OCI-LY3 (cell line): ENCODE results near the gene CLEC17A.

ENCODE experiments used
- H2AFZ ChIP-seq: fragments of 200-600, 300-600 bp; shearing (Covaris generic); 2 replicates; pipeline ENCODE4 v1.6.0; 2014; ENCODE audit warnings: antibody characterized with exemption, low read depth, low read length
- H3K27ac ChIP-seq: fragments of 200-600, 300-600 bp; sonication (generic); 2 replicates; pipeline ENCODE4 v1.5.1; 2014; ENCODE audit warnings: mild to moderate bottlenecking, low read length, moderate library complexity, mixed read lengths
- H3K27me3 ChIP-seq: fragments of 200-600, 300-600 bp; sonication (generic); 2 replicates; pipeline ENCODE4 v1.6.1; 2014; ENCODE audit warnings: low read depth, low read length, mixed read lengths
- H3K36me3 ChIP-seq: fragments of 200-600, 300-600 bp; sonication (generic); replicated peaks from 2 replicates; pipeline ENCODE3; 2014; ENCODE audit warnings: low read depth, low read length, mixed read lengths
- H3K4me1 ChIP-seq: fragments of 300-600, 200-600 bp; sonication (generic); 2 replicates; pipeline ENCODE4 v1.6.1; 2014; ENCODE audit warnings: low read length, mixed read lengths
- H3K4me2 ChIP-seq: fragments of 200-600, 300-600 bp; sonication (generic); 2 replicates; pipeline ENCODE4 v1.6.1; 2014; ENCODE audit warnings: low read length, mixed read lengths
- H3K4me3 ChIP-seq: fragments of 300-600, 200-600 bp; sonication (generic); 2 replicates; pipeline ENCODE4 v1.5.1; 2014; ENCODE audit warnings: antibody characterized with exemption, mild to moderate bottlenecking, low read length, moderate library complexity
- H3K79me2 ChIP-seq: fragments of 300-600, 200-600 bp; shearing (Covaris generic); 2 replicates; pipeline ENCODE4 v1.6.1; 2014; ENCODE audit warnings: mild to moderate bottlenecking, low read length, mixed read lengths
- H3K9ac ChIP-seq: fragments of 300-600, 200-600 bp; shearing (Covaris generic); 2 replicates; pipeline ENCODE4 v1.6.0; 2014; ENCODE audit warnings: mild to moderate bottlenecking, low read length, moderate library complexity
- H3K9me3 ChIP-seq: fragments of 200-600, 300-600 bp; shearing (Covaris generic); 2 replicates; pipeline ENCODE4 v1.6.1; 2014; ENCODE audit warnings: low read length, mixed read lengths; ENCODE audit not compliant: insufficient read depth
- H4K20me1 ChIP-seq: fragments of 200-600, 300-600 bp; sonication (generic); 2 replicates; pipeline ENCODE4 v1.6.1; 2016; ENCODE audit warnings: low read length, mixed read lengths; ENCODE audit not compliant: insufficient read depth
- EZH2phosphoT487 ChIP-seq: fragments of 200-600 bp; shearing (Covaris generic); IDR thresholded peaks from 2 replicates; pipeline ENCODE4 v1.6.1; 2018; ENCODE audit warnings: antibody characterized with exemption, mixed run types, low read depth
- TF ChIP-seq, protein P1 (sequence below): fragments of 200-600, 300-600 bp; sonication (generic); IDR thresholded peaks from 2 replicates; pipeline ENCODE4 v1.5.1; 2014; ENCODE audit warnings: antibody characterized with exemption, low read length, low read depth

Gene CLEC17A

DNA sequence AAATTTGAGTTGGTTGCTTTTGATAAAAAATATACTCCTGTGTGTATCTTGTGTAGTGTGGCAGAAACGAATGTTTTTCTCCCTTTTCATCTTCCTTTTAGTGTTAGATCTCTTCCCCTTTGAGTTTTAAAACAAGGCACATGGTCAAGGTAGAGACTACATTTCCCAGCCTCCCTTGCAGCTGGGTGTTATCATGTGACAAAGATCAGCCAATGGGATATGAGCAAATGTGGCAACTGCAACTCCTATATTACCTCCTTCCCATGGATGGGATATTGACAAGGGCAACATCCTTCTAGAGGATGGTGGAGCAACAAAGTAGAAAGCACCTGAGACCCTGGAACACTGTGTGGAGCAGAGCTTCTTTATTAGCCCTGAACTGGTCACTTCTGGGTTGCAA, 49.4 kb downstream of the CLEC17A start:
- Histone ChIP-seq H3K27ac (no peak overlapping the region), H3K27me3 (no peaks in the 10 kb centered on the region), H3K79me2 (no peaks in the 10 kb centered on the region), H3K4me2 (0 out of 2 replicates have a peak overlapping the region, but pooled peaks have one; percentile 16), H3K4me3 (no peak overlapping the region), H3K4me1 (peaks cover 2% of the 10 kb centered on the region; the same call in 1 of the 2 replicates), H3K9me3 (peaks cover 6% of the 10 kb centered on the region; the same call in 1 of the 2 replicates), H3K9ac (no peak overlapping the region), H2AFZ (peak overlapping the region; percentile 75), H4K20me1 (no peaks in the 10 kb centered on the region), H3K36me3 (peaks cover 4% of the 10 kb centered on the region)
- TF ChIP-seq, protein P1, sequence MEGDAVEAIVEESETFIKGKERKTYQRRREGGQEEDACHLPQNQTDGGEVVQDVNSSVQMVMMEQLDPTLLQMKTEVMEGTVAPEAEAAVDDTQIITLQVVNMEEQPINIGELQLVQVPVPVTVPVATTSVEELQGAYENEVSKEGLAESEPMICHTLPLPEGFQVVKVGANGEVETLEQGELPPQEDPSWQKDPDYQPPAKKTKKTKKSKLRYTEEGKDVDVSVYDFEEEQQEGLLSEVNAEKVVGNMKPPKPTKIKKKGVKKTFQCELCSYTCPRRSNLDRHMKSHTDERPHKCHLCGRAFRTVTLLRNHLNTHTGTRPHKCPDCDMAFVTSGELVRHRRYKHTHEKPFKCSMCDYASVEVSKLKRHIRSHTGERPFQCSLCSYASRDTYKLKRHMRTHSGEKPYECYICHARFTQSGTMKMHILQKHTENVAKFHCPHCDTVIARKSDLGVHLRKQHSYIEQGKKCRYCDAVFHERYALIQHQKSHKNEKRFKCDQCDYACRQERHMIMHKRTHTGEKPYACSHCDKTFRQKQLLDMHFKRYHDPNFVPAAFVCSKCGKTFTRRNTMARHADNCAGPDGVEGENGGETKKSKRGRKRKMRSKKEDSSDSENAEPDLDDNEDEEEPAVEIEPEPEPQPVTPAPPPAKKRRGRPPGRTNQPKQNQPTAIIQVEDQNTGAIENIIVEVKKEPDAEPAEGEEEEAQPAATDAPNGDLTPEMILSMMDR: no peak
- no peak for TF ChIP-seq EZH2phosphoT487

DNA sequence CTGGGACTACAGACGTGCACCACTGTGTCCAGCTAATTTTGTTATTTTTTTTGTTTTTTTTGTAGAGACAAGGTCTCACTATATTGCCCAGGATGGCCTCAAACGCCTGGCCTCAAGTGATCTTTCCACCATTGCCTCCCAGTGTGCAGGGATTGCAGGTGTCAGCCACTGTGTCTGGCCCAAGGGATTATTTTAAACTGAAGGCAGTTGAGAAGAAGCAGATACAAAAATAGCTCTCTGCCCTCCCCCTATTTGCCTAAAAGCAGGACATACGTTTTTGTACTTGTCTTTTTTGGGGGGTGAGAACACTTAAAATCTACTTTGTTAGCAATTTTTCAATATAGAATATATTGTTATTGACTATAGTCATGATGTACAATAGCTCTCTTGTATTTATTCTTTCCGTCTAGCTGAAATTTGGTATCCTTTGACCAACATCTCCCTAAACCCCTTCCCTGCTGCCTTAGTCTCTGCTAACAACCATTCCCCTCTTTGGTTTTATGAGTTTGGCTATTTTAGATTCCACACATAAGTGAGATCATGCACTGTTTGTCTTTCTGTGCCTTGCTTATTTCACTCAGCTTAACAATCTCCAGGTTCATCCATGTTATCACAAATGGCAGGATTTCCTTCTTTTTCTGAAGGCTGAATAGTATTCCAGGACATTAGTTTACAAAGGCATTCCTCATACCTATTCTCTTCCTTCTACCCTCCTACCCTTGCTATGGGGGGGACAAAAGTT, 56.8 kb downstream of the CLEC17A start:
- no peaks in the 10 kb centered on the region for H3K79me2 ChIP-seq
- no peak overlapping the region for H3K27ac ChIP-seq
- TF ChIP-seq EZH2phosphoT487: no peak
- TF ChIP-seq, protein P1: no peak
- H3K36me3 ChIP-seq: no peaks in the 10 kb centered on the region
- no peak overlapping the region for H3K9ac ChIP-seq
- no peaks in the 10 kb centered on the region for H3K27me3 ChIP-seq
- no peak overlapping the region for H2AFZ ChIP-seq
- no peaks in the 10 kb centered on the region for H3K4me1 ChIP-seq
- H3K4me2 ChIP-seq: no peak overlapping the region
- peaks cover 7% of the 10 kb centered on the region for H3K9me3 ChIP-seq
- no peaks in the 10 kb centered on the region for H4K20me1 ChIP-seq
- H3K4me3 ChIP-seq: no peak overlapping the region

DNA sequence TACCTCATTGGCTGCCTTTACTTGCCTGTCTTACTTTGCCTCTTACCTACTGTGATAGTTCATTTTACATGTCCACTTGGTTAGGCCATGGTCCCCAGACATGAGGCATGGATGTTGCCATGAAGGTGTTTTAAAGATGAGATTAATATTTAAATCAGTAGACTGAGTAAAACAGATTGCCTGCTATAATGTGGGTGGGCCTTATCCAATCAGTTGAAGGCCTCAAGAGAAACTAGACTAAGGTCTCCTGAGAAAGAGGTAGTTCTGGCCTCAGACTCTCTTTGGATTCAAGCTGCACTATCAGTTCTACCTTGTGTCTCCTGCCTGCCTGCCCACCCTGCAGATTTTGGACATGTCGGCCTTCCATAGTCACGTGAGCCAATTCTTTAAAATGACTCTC, 65.6 kb downstream of the CLEC17A start:
- H3K4me3 ChIP-seq: no peak overlapping the region
- no peaks in the 10 kb centered on the region for H4K20me1 ChIP-seq
- no peaks in the 10 kb centered on the region for H3K9me3 ChIP-seq
- H3K27ac ChIP-seq: no peak overlapping the region
- H3K4me1 ChIP-seq: no peaks in the 10 kb centered on the region
- H3K36me3 ChIP-seq: no peaks in the 10 kb centered on the region
- no peak overlapping the region for H2AFZ ChIP-seq
- no peaks in the 10 kb centered on the region for H3K79me2 ChIP-seq
- H3K27me3 ChIP-seq: peaks cover 14% of the 10 kb centered on the region
- H3K9ac ChIP-seq: no peak overlapping the region
- no peak overlapping the region for H3K4me2 ChIP-seq
- no peak for TF ChIP-seq EZH2phosphoT487
- TF ChIP-seq, protein P1: no peak

DNA sequence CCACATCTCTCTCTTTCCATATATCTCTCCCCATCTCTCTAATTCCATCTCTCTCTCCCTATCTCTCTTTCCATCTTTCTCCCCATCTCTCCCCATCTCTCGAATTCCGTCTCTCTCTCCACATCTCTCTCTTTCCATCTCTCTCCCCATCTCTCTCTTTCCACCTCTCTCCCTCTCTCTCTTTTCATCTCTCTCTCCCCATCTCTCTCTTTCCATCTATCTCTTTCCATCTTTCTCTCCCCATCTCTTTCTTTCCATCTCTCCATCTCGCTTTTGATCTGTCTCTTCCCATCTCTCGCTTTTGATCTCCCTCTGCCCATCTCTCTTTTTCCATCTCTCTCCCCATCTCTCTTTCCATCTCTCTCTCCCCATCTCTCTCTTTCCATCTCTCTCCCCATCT, 66.1 kb downstream of the CLEC17A start:
- H2AFZ ChIP-seq: no peak overlapping the region
- H3K27me3 ChIP-seq: peaks cover 14% of the 10 kb centered on the region
- H3K27ac ChIP-seq: no peak overlapping the region
- no peaks in the 10 kb centered on the region for H4K20me1 ChIP-seq
- TF ChIP-seq, protein P1: no peak
- no peak for TF ChIP-seq EZH2phosphoT487
- H3K36me3 ChIP-seq: no peaks in the 10 kb centered on the region
- no peaks in the 10 kb centered on the region for H3K4me1 ChIP-seq
- H3K9ac ChIP-seq: no peak overlapping the region
- H3K4me3 ChIP-seq: no peak overlapping the region
- no peaks in the 10 kb centered on the region for H3K79me2 ChIP-seq
- H3K9me3 ChIP-seq: no peaks in the 10 kb centered on the region
- H3K4me2 ChIP-seq: no peak overlapping the region
